Pancreas (tissue), 10 donors: ENCODE results near the gene ECHS1. TPM values are rescaled to one million over a fixed set of nuclear protein-coding genes. Genes with fewer than 3 reads are reported as not detected.

ENCODE experiments used
- ATAC-seq, 4 donors: fragments of 200-7000 bp; cut with Tn5 transposase; one replicate each; pipeline versions ENCODE4 v1.8.0 to v1.9.1; 2020; ENCODE audit warnings: mild to moderate bottlenecking in 4 of 4, moderate library complexity in 4 of 4
- DNase-seq, 6 donors: peaks; one replicate each; pipeline ENCODE4 v3.0.0-alpha.2; 2020
- FAIRE-seq: peaks from 2 replicates; lab custom pipeline; 2012; peaks lifted over from hg19 to GRCh38; lab: Jason Lieb, UNC
- H3K27ac ChIP-seq, 4 donors: fragments of 200-600 bp; sonication (generic); 1 replicate in 3 of 4; 2 replicates in 1 of 4; pipeline versions ENCODE4 v1.5.0 to v1.8.0; 2020
- H3K27me3 ChIP-seq, 4 donors: fragments of 200-600 bp; one replicate each; pipeline ENCODE4 v1.8.0; 2021
- H3K36me3 ChIP-seq, 3 donors: fragments of 200-600 bp; sonication (generic) in 1 of 3; one replicate each; pipeline versions ENCODE4 v1.5.0 to v1.8.0; 2020 to 2021
- H3K4me1 ChIP-seq, 3 donors: fragments of 200-600 bp; one replicate each; pipeline ENCODE4 v1.8.0; 2021
- H3K4me3 ChIP-seq, 4 donors: fragments of 200-600 bp; sonication (generic) in 2 of 4; one replicate each; pipeline versions ENCODE4 v1.5.0 to v1.8.0; 2020 to 2021
- H3K9me3 ChIP-seq, 4 donors: fragments of 200-600 bp; one replicate each; pipeline ENCODE4 v1.8.0; 2021
- CTCF ChIP-seq, 4 donors: fragments of 200-600 bp; sonication (generic) in 3 of 4; IDR thresholded peaks; one replicate each; pipeline versions ENCODE4 v1.5.0 to v1.8.0; 2021; ENCODE audit warnings: antibody characterized with exemption in 4 of 4
- WGBS, 2 donors: extraction: QIAGEN DNeasy Blood & Tissue Kit; methylation state at CpG; one replicate each; pipeline ENCODE4 v1.1.7; 2013; 5-methylcytosine and 5-hydroxymethylcytosine counted together
- intact Hi-C, 3 donors: fragments of 100-400 bp; cut with DNase I; formaldehyde crosslinking; loops; one replicate each; pipeline versions ENCODE4 v1.11.1 to v1.14.2; 2022
- polyA plus RNA-seq, 2 donors: library from polyadenylated mRNA; stranded (reverse); fragments of 200-250 nt; gene quantifications; one replicate each; pipeline ENCODE4 v1.2.3, GENCODE V29; 2013
- total RNA-seq, 6 donors: library from RNA; stranded (reverse); fragmentation: NEBNext Ultra II Directional in 4 of 6; extraction: Animal tissue kit (Norgen Biotek cat#: 25700) in 4 of 6; gene quantifications; one replicate each; pipeline versions ENCODE4 v1.2.1 to v1.2.4, GENCODE V29; 2021 to 2023
- donor health status: healthy with polysubstance abuse.
- donor health status: DM: no; HTN: no; CAD: no; lungs with moderate emphysema.
- donor health status: DM: no; HTN: no; CAD: no.
- donor health status: control.
- donor health status: control.
- donor health status: Bipolar disorder and iron deficiency.
- donor health status: DM: yes; HTN: yes; CAD: no.
- donor health status: DM: no; HTN: no; CAD: no.
- donor health status: DM: no; HTN: no; CAD: no.
- donor health status: DM: yes; HTN: yes; CAD: no.

Gene ECHS1
- total and polyA plus RNA-seq, 8 donors = 32.4 to 69.2 (median 37.8) TPM

DNA sequence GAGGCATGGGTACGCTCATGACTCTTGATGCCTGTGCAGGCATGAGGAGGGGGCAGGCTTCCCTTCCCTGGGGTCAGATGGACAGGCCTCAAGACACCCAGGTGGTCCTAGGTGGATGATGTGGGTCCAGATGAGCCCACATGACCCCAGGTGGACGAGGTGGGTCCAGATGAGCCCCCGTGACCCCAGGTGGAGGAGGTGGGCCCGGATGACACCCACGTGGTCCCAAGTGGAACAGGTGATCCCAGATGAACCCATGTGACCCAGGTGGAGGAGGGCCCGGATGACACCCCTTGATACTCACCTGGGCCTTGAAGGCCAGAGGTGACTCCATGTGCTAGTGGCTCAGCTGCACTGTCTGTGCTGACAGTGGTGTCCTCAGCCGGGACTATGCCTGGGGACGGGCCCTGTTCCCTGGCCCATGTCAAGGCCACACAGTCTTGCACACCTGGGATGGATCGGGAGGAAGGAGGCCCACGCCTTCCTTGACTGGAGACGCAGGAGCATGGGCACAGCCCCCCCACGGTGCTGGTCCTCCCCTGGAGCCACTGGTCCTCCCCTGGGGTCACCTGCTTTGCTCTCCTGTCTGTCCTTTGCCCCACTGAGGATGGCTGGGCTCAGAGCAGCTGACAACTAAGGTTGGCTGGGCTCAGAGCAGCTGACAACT, 22.7 kb downstream of the ECHS1 start:
- H3K27me3 ChIP-seq = no peaks in the 10 kb centered on the region
- no peak for FAIRE-seq
- no peaks in the 10 kb centered on the region for H3K4me1 ChIP-seq
- no peaks in the 10 kb centered on the region for H3K36me3 ChIP-seq
- 71 to 73% methylated on average over 12 of the region's 12 CpGs for WGBS, 2 donors
- no peak overlapping the region for H3K27ac ChIP-seq
- intact Hi-C loops = no loop called here
- peak in 1 of 4 donors; percentile 8 for ATAC-seq
- TF ChIP-seq CTCF (IDR thresholded peaks at IDR 0.05) = no peak
- H3K4me3 ChIP-seq = no peak overlapping the region
- H3K9me3 ChIP-seq = no peaks in the 10 kb centered on the region
- no peak for DNase-seq

DNA sequence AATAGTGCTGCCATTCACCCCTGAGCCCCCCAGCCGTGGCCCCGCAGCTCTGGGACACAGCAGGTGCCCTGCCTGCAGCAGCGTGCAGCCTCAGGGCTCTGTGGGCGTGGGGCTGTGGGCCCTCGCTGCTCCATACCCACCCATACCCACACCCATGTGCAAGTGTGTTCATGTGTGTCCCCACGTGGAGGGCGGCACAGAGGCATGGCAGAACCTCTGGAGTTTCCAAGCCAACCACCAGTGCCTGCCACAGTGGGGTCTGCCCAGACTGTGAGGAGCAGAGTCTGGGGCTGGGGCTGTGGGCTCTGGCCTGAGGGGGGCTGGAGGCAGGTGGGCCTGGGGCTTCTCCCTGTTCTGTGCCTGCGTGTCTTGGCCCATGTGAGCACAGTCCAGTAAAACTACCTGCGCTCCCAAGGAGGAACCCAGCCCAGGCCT, 23.6 kb downstream of the ECHS1 start:
- WGBS, 2 donors = 69 to 70% methylated on average over 9 of the region's 9 CpGs
- Histone ChIP-seq H3K27ac (no peak overlapping the region), H3K4me1 (no peaks in the 10 kb centered on the region), H3K4me3 (no peak overlapping the region), H3K36me3 (no peaks in the 10 kb centered on the region), H3K27me3 (no peaks in the 10 kb centered on the region), H3K9me3 (no peaks in the 10 kb centered on the region)
- FAIRE-seq (no peak), DNase-seq (peak in 1 of 6 donors; percentile 72), ATAC-seq (no peak)
- intact Hi-C loops = no loop called here
- TF ChIP-seq CTCF (IDR thresholded peaks at IDR 0.05) = no peak

DNA sequence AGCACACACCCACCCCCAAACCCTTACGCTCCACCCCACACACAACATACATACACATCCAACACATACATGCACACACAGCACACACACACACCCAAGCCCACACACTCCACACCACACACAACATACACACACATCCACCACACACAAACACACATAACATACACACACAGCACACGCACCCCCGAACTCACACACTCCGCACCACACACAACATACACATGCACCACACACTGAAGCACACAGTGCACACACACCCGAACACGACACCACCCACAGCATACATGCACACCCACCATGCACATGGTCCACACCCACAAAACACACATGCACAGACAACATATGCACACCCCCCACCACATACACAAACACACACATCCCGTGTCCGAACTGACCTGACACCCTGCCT, 24.0 kb downstream of the ECHS1 start:
- Histone ChIP-seq H3K27me3 (no peaks in the 10 kb centered on the region), H3K4me1 (no peaks in the 10 kb centered on the region), H3K36me3 (no peaks in the 10 kb centered on the region), H3K4me3 (no peak overlapping the region), H3K27ac (no peak overlapping the region), H3K9me3 (no peaks in the 10 kb centered on the region)
- DNase-seq (no peak), ATAC-seq (no peak), FAIRE-seq (no peak)
- WGBS, 2 donors = 66 to 81% methylated on average over 8 of the region's 8 CpGs
- intact Hi-C loops = no loop called here
- no peak for TF ChIP-seq CTCF (IDR thresholded peaks at IDR 0.05)

- no peak for FAIRE-seq
- H3K4me3 ChIP-seq = no peak overlapping the region
These were observed 25.2 kb downstream of the ECHS1 start for GRCh38 chr10:133347710-133348517.

More at GRCh38 chr10:133347710-133348517, 25.2 kb downstream of the ECHS1 start:
- intact Hi-C loops = no loop called here
- TF ChIP-seq CTCF (IDR thresholded peaks at IDR 0.05) = no peak
- no peak for DNase-seq
- no peak for ATAC-seq
- Histone ChIP-seq H3K27me3 (peaks cover 0 to 4% (median 0%) of the 10 kb centered on the region in 4 donors), H3K9me3 (no peaks in the 10 kb centered on the region), H3K27ac (no peak overlapping the region), H3K4me1 (no peaks in the 10 kb centered on the region), H3K36me3 (no peaks in the 10 kb centered on the region)
- WGBS, 2 donors = 40 to 53% methylated on average over 12 to 16 of the region's 16 CpGs
